ENCODE data around the gene GCLC. TPM values are rescaled to one million over a fixed set of nuclear protein-coding genes. Genes with fewer than 3 reads are reported as not detected.

Gene GCLC
- total RNA-seq, 1 experiment from 2014 or later = 88.9 TPM

DNA sequence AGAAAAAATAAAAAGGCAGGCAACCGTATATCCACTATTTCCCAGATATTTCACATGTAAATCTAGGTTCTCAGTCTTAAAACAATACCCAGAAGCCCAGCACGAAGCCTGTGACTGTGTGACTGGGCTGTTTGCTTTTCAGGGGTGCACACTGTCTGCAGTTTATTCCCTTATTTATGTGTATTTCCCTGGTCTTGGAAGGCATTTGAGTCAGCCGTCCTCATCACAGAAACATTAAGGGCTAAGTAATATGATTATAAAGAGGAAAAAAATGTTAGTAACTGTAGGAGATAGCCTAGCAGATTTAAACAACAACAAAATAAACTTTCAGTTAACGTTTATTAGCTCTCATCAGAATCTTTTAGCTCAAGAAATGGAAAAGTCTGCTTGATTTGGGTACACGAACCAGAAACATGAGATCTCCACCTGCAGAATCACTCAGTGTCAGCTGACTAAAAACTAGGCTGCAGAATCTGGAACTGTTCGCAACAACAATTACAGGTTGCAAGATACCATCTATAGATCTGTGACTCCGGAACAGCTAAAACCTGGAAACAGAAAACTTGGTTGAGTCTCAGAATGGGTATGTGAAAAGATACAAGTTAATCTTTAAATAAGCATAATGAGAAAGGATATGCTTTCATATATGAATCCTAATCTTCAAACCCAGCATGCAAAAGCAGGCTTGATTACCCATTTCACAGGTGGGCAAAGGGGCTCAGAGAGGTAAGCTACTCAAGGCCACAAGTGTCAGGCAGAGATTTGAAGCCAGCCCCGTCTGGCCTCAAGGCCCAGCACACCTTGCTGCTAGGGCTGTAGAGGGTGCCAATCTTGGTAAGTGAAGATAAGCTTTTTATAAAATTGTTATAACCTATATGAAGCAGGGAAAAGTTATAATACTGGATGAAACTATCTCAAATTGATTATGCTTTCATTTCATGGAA lies 21.1 kb downstream of the GCLC start:
- H3K27me3 Mint-ChIP-seq (ENCODE audit: insufficient read depth, unreplicated experiment) = no peaks in the 10 kb centered on the region
- no peaks in the 10 kb centered on the region for H3K9me3 ChIP-seq
- no TSS peak for BruUV-seq (replicated peaks)
- no peak for TF ChIP-seq CTCF (IDR thresholded peaks at IDR 0.05; ENCODE audit: insufficient read depth in 1 of 2, low read depth in 1 of 2, low read length in 1 of 2, severe bottlenecking in 1 of 2, unreplicated experiment in 1 of 2)
- peaks cover 8% of the 10 kb centered on the region for H3K4me1 Mint-ChIP-seq (ENCODE audit: low read depth, unreplicated experiment)
- no peaks in the 10 kb centered on the region for H3K9me3 Mint-ChIP-seq (ENCODE audit: unreplicated experiment)
- H3K36me3 Mint-ChIP-seq (ENCODE audit: insufficient read depth, unreplicated experiment) = peaks cover 23% of the 10 kb centered on the region
- DNase-seq = no peak
- no peak overlapping the region for H3K4me3 Mint-ChIP-seq (ENCODE audit: unreplicated experiment)
- POLR2A ChIA-PET = no interaction called here
- CTCF ChIA-PET = no interaction called here
- peaks cover 4% of the 10 kb centered on the region for H3K36me3 ChIP-seq (ENCODE audit: control insufficient read depth, insufficient read depth, low read length)
- H3K27me3 ChIP-seq (replicated peaks; ENCODE audit: control insufficient read depth, insufficient read depth, low read length) = no peaks in the 10 kb centered on the region
- peaks cover 8% of the 10 kb centered on the region for H3K4me1 ChIP-seq
- intact Hi-C loops (cut with micrococcal nuclease; ENCODE audit: unreplicated experiment) = no loop called here
- no peak overlapping the region for H3K4me3 ChIP-seq (ENCODE audit: low read depth, low read length)
- no peak overlapping the region for H3K27ac Mint-ChIP-seq (ENCODE audit: unreplicated experiment)

GRCh38 chr6:53520320-53520928 lies 24.5 kb downstream of the GCLC start:
- BruUV-seq (replicated peaks) = no TSS peak

More at GRCh38 chr6:53520320-53520928, 24.5 kb downstream of the GCLC start:
- intact Hi-C loops (cut with micrococcal nuclease; ENCODE audit: unreplicated experiment) = no loop called here
- no peak for DNase-seq
- no peaks in the 10 kb centered on the region for H3K27me3 ChIP-seq (replicated peaks; ENCODE audit: control insufficient read depth, insufficient read depth, low read length)
- peaks cover 3% of the 10 kb centered on the region; the same call in 1 of the 2 replicates for H3K4me1 ChIP-seq
- no peak for TF ChIP-seq CTCF (IDR thresholded peaks at IDR 0.05; ENCODE audit: insufficient read depth in 1 of 2, low read depth in 1 of 2, low read length in 1 of 2, severe bottlenecking in 1 of 2, unreplicated experiment in 1 of 2)
- no peaks in the 10 kb centered on the region for H3K27me3 Mint-ChIP-seq (ENCODE audit: insufficient read depth, unreplicated experiment)
- H3K4me3 ChIP-seq (ENCODE audit: low read depth, low read length) = no peak overlapping the region
- H3K4me1 Mint-ChIP-seq (ENCODE audit: low read depth, unreplicated experiment) = no peaks in the 10 kb centered on the region
- H3K9me3 ChIP-seq = no peaks in the 10 kb centered on the region
- no peak overlapping the region for H3K27ac Mint-ChIP-seq (ENCODE audit: unreplicated experiment)
- H3K36me3 Mint-ChIP-seq (ENCODE audit: insufficient read depth, unreplicated experiment) = peaks cover 35% of the 10 kb centered on the region
- POLR2A ChIA-PET = no interaction called here
- H3K9me3 Mint-ChIP-seq (ENCODE audit: unreplicated experiment) = no peaks in the 10 kb centered on the region
- CTCF ChIA-PET = no interaction called here
- peaks cover 5% of the 10 kb centered on the region for H3K36me3 ChIP-seq (ENCODE audit: control insufficient read depth, insufficient read depth, low read length)
- H3K4me3 Mint-ChIP-seq (ENCODE audit: unreplicated experiment) = no peak overlapping the region
